ENCODE measurements around the gene NR1H3. TPM values are rescaled to one million over a fixed set of nuclear protein-coding genes. Genes with fewer than 3 reads are reported as not detected.

The NR1H3 gene
- total RNA-seq, 6 experiments from 2014 or later: 5.4 to 11.2 (median 9.2) TPM

DNA sequence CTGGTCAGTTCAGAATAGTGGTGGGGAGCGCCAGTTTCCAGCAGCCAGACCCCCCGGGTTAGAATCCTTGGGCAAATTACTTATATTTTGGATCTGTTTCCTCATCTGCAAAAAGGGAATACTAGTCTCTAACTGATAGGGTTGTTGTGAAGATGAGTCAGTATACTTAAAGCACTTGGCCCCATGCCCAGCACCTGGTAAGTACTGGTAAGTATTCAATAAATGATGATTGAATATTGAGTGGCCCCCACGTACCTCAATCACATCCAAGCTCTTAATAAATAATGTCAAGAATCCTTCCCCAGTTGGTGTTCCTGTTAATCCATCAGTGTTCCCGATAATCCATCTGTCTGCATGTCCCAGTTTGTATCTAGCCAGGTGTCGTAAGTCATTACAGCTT lies 21.3 kb upstream of the NR1H3 start:
- peaks cover 58% of the 10 kb centered on the region for H3K4me1 Mint-ChIP-seq (ENCODE audit: low read depth)
- peak overlapping the region; percentile 30; the same call in 1 of the 2 replicates for H3K4me3 Mint-ChIP-seq
- no peaks in the 10 kb centered on the region for H3K9me3 Mint-ChIP-seq
- H3K27me3 Mint-ChIP-seq (ENCODE audit: insufficient read depth): no peaks in the 10 kb centered on the region; the same call in 1 of the 2 replicates
- peaks cover 25% of the 10 kb centered on the region for H3K36me3 Mint-ChIP-seq (ENCODE audit: low read depth)
- TF ChIP-seq, protein P1, sequence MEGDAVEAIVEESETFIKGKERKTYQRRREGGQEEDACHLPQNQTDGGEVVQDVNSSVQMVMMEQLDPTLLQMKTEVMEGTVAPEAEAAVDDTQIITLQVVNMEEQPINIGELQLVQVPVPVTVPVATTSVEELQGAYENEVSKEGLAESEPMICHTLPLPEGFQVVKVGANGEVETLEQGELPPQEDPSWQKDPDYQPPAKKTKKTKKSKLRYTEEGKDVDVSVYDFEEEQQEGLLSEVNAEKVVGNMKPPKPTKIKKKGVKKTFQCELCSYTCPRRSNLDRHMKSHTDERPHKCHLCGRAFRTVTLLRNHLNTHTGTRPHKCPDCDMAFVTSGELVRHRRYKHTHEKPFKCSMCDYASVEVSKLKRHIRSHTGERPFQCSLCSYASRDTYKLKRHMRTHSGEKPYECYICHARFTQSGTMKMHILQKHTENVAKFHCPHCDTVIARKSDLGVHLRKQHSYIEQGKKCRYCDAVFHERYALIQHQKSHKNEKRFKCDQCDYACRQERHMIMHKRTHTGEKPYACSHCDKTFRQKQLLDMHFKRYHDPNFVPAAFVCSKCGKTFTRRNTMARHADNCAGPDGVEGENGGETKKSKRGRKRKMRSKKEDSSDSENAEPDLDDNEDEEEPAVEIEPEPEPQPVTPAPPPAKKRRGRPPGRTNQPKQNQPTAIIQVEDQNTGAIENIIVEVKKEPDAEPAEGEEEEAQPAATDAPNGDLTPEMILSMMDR (IDR thresholded peaks at IDR 0.05): no peak
- DNase-seq: peak; percentile 26
- H3K27ac Mint-ChIP-seq: peak overlapping the region; percentile 57

DNA sequence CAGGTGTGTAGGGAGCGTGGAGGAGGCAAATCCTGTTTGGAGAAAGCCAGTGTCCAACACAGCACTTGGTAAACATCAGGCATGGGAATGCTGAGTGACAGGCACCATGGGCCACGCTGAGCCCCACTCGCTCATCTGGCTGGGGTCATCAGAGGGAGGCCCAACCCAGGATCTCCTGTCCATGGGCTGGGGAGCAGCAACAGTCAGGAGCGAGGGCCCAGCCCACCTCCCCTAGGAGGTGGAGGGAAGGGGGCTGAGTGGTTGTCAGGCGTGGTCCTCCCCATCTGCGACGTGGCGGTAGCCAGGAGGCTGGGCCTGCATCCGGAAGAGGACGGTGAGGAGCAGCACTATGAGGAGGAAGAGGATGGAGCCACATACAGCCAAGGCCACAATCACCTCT lies 17.9 kb upstream of the NR1H3 start:
- no peak for DNase-seq
- TF ChIP-seq, protein P1 (IDR thresholded peaks at IDR 0.05): no peak
- peaks cover 35% of the 10 kb centered on the region for H3K36me3 Mint-ChIP-seq (ENCODE audit: low read depth)
- H3K27ac Mint-ChIP-seq: no peak overlapping the region
- peaks cover 3% of the 10 kb centered on the region for H3K27me3 Mint-ChIP-seq (ENCODE audit: insufficient read depth)
- no peaks in the 10 kb centered on the region for H3K9me3 Mint-ChIP-seq
- no peak overlapping the region for H3K4me3 Mint-ChIP-seq
- peaks cover 52% of the 10 kb centered on the region for H3K4me1 Mint-ChIP-seq (ENCODE audit: low read depth)

DNA sequence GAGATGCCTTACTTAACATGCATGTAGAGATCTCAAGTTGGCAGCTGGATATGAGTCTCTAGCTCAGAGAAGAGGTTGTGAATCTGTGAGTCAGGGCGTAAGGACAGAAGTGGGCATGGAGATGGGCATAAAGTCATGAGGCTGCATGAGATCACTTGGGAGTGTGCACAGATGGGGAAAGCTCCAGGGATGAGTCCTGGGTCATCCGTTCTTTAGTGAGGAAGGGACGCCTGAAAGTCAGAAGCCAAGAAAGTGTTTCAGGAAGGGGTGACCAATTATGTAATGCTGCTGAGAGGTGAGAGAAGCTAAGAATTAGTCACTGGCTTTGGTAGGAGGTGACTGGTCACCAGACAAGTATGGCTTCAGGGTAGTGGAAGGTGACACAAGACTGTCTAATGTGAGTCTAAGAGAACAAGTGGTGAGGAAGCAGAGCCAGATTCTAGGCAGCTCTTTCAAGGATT lies 15.9 kb upstream of the NR1H3 start:
- H3K27ac Mint-ChIP-seq: peak overlapping the region; percentile 66

DNA sequence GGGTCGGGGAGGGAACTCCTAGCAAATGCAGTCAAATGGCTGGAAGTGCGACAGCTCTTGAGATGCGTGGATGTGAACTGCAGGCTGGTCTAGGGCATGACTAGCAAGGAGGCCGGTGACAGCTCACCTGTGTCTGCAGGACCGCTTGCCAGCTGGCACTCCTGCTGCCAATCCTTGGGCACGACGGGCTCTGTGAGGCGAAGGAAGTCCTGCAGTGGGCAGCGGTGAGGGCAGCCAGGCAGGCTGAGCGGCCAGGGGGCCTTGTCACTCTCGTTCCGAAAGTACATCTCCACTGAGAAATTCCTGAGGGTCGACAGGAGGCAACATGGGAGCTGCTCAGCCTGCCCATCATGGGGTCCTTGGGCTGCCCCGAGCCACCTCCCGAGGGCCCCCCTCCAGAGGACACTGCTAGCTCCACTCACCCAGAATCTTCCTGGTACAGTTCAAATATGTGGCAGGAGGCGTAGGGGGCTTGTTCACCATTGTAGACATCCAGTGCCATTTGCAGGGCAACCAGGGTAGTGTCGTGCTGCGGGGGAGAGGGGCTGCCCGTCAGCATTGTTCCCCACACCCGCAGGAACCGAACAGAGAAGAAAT lies 15.1 kb upstream of the NR1H3 start:
- Mint-ChIP-seq H3K9me3 (no peaks in the 10 kb centered on the region), H3K27ac (peak overlapping the region; percentile 66; the same call in 1 of the 2 replicates), H3K27me3 (ENCODE audit: insufficient read depth) (peaks cover 3% of the 10 kb centered on the region), H3K4me1 (ENCODE audit: low read depth) (peaks cover 29% of the 10 kb centered on the region), H3K4me3 (no peak overlapping the region), H3K36me3 (ENCODE audit: low read depth) (peaks cover 28% of the 10 kb centered on the region)
- TF ChIP-seq, protein P1 (IDR thresholded peaks at IDR 0.05): no peak
- no peak for DNase-seq

More for the DNA sequence above, 15.9 kb upstream of the NR1H3 start:
- Mint-ChIP-seq H3K36me3 (ENCODE audit: low read depth) (peaks cover 31% of the 10 kb centered on the region), H3K9me3 (no peaks in the 10 kb centered on the region), H3K4me3 (peak overlapping the region; percentile 15; the same call in 1 of the 2 replicates), H3K27me3 (ENCODE audit: insufficient read depth) (peaks cover 3% of the 10 kb centered on the region), H3K4me1 (ENCODE audit: low read depth) (peaks cover 34% of the 10 kb centered on the region)
- TF ChIP-seq, protein P1 (IDR thresholded peaks at IDR 0.05): no peak
- DNase-seq: peak; percentile 55

DNA sequence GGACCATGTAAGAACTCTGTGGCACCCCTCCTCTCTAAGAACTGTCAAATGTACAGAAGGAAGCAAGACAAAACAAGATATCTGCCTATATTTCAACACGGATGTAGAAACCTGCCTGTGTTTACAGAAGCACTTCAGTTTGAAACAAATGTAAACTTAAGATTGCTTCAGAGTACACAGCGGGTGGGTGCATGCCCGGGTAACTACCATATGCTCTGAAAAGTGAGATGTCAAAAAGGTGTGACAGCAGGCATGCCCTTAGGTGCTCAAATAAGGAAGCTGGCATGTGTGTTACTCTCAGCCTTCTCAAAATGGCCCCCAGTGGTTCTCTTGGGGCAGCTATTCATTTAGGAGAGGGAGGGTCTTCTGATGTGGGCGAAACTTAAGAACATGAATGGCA lies 14.3 kb upstream of the NR1H3 start:
- peaks cover 23% of the 10 kb centered on the region for H3K36me3 Mint-ChIP-seq (ENCODE audit: low read depth)
- peak overlapping the region; percentile 36; the same call in 1 of the 2 replicates for H3K27ac Mint-ChIP-seq
- no peak for DNase-seq
- TF ChIP-seq, protein P1 (IDR thresholded peaks at IDR 0.05): no peak
- H3K27me3 Mint-ChIP-seq (ENCODE audit: insufficient read depth): peaks cover 3% of the 10 kb centered on the region
- H3K9me3 Mint-ChIP-seq: no peaks in the 10 kb centered on the region
- peaks cover 32% of the 10 kb centered on the region for H3K4me1 Mint-ChIP-seq (ENCODE audit: low read depth)
- no peak overlapping the region for H3K4me3 Mint-ChIP-seq

Measured in HFFc6 (cell line).